AG04449 (cell line): ENCODE data around the gene TPM1.

Source experiments
- CTCF ChIA-PET: fragments of 350-600 bp; formaldehyde crosslinking; extraction: SDS; loops from one replicate; lab custom pipeline; 2021; ENCODE audit warnings: antibody characterized with exemption; lab: Yijun Ruan, JAX
- POLR2A ChIA-PET: fragments of 400-600, 350-600 bp; formaldehyde crosslinking; extraction: SDS; loops from one replicate; lab custom pipeline; 2020; ENCODE audit warnings: antibody characterized with exemption, inconsistent platforms; lab: Yijun Ruan, JAX
- DNase-seq: peaks from one replicate; pipeline ENCODE4 v3.0.0-alpha.2; 2010; ENCODE audit warnings: low read depth, low spot score
- H3K4me3 ChIP-seq: 2 replicates; pipeline ENCODE4 v1.5.1; 2011; ENCODE audit warnings: low read depth, mild to moderate bottlenecking, control low read depth, low read length
- CTCF ChIP-seq: IDR thresholded peaks from one replicate; pipeline ENCODE4 v1.5.1; 2011; ENCODE audit warnings: mild to moderate bottlenecking, moderate library complexity, low read length, control low read depth, inconsistent platforms; ENCODE audit not compliant: insufficient read depth; ENCODE audit errors: missing control alignments

TPM1 gene

GRCh38 chr15:63107895-63108546, 65.5 kb downstream of the TPM1 start:
- ChIA-PET CTCF (interaction anchor here (0.9 to 1.5 kb wide), 3 partner anchors 14 to 183 kb away, joined by 3 to 9 read pairs (median 3); no protein-coding TSS in a partner anchor), POLR2A (interaction anchor here (0.5 to 1.2 kb wide), 7 partner anchors 19 to 257 kb away, joined by 3 to 5 read pairs (median 3); no protein-coding TSS in a partner anchor)
- TF ChIP-seq CTCF = no peak
- peak; percentile 100 for DNase-seq
- H3K4me3 ChIP-seq = no peak overlapping the region

- no peak for TF ChIP-seq CTCF
- ChIA-PET CTCF (no interaction called here), POLR2A (no interaction called here)
- H3K4me3 ChIP-seq = no peak overlapping the region
- no peak for DNase-seq
Measured at GRCh38 chr15:63109498-63109897, 67.0 kb downstream of the TPM1 start.

GRCh38 chr15:63109920-63110319, 67.4 kb downstream of the TPM1 start:
- POLR2A ChIA-PET = no interaction called here
- DNase-seq = no peak

GRCh38 chr15:63110428-63111026, 68.0 kb downstream of the TPM1 start:
- no peak overlapping the region for H3K4me3 ChIP-seq
- no peak for DNase-seq
- POLR2A ChIA-PET = no interaction called here
- no peak for TF ChIP-seq CTCF
- CTCF ChIA-PET = interaction anchor here (0.8 to 1.7 kb wide), 4 partner anchors 16 to 62 kb away, joined by 3 to 5 read pairs (median 4); no protein-coding TSS in a partner anchor

More at GRCh38 chr15:63109920-63110319, 67.4 kb downstream of the TPM1 start:
- TF ChIP-seq CTCF = no peak
- CTCF ChIA-PET = no interaction called here
- no peak overlapping the region for H3K4me3 ChIP-seq

- POLR2A ChIA-PET = no interaction called here
- no peak overlapping the region for H3K4me3 ChIP-seq
- CTCF ChIA-PET = interaction anchor here (0.8 to 1.7 kb wide), 4 partner anchors 17 to 63 kb away, joined by 3 to 5 read pairs (median 4); no protein-coding TSS in a partner anchor
- no peak for DNase-seq
- no peak for TF ChIP-seq CTCF
Measured at GRCh38 chr15:63111481-63111880, 68.9 kb downstream of the TPM1 start.

GRCh38 chr15:63112871-63113270, 70.3 kb downstream of the TPM1 start:
- DNase-seq = no peak
- POLR2A ChIA-PET = interaction anchor here (0.8 kb wide), 1 partner anchor 833 kb away, joined by 3 read pairs; no protein-coding TSS in a partner anchor
- H3K4me3 ChIP-seq = no peak overlapping the region
- CTCF ChIA-PET = interaction anchor here (0.7 to 1.5 kb wide), 2 partner anchors 19 to 987 kb away, joined by 3 to 4 read pairs; no protein-coding TSS in a partner anchor
- no peak for TF ChIP-seq CTCF
